ENCODE results near the gene VGF. TPM values are rescaled to one million over a fixed set of nuclear protein-coding genes. Genes with fewer than 3 reads are reported as not detected.

VGF gene
- total RNA-seq, 1 donor from 2014 or later = 8.4 TPM

- Mint-ChIP-seq H3K9me3 (ENCODE audit: unreplicated experiment) (peaks cover 9% of the 10 kb centered on the region), H3K27me3 (ENCODE audit: unreplicated experiment) (peaks cover 17% of the 10 kb centered on the region), H3K27ac (ENCODE audit: unreplicated experiment) (no peak overlapping the region), H3K4me1 (ENCODE audit: low read depth, unreplicated experiment) (peaks cover 6% of the 10 kb centered on the region), H3K4me3 (ENCODE audit: unreplicated experiment) (no peak overlapping the region), H3K36me3 (ENCODE audit: unreplicated experiment) (no peaks in the 10 kb centered on the region)
- DNase-seq = no peak
- TF ChIP-seq CTCF (IDR thresholded peaks at IDR 0.05; ENCODE audit: partially characterized antibody, unreplicated experiment) = no peak
These were observed 8.3 kb downstream of the VGF start for GRCh38 chr7:101156866-101157589.

GRCh38 chr7:101156277-101156676 is 9.1 kb downstream of the VGF start:
- peaks cover 6% of the 10 kb centered on the region for H3K4me1 Mint-ChIP-seq (ENCODE audit: low read depth, unreplicated experiment)
- no peak for TF ChIP-seq CTCF (IDR thresholded peaks at IDR 0.05; ENCODE audit: partially characterized antibody, unreplicated experiment)
- H3K36me3 Mint-ChIP-seq (ENCODE audit: unreplicated experiment) = no peaks in the 10 kb centered on the region
- peaks cover 7% of the 10 kb centered on the region for H3K9me3 Mint-ChIP-seq (ENCODE audit: unreplicated experiment)
- peak overlapping the region; percentile 28 for H3K4me3 Mint-ChIP-seq (ENCODE audit: unreplicated experiment)
- no peak overlapping the region for H3K27ac Mint-ChIP-seq (ENCODE audit: unreplicated experiment)
- DNase-seq = no peak
- peaks cover 13% of the 10 kb centered on the region for H3K27me3 Mint-ChIP-seq (ENCODE audit: unreplicated experiment)

- Mint-ChIP-seq H3K9me3 (ENCODE audit: unreplicated experiment) (peaks cover 7% of the 10 kb centered on the region), H3K36me3 (ENCODE audit: unreplicated experiment) (no peaks in the 10 kb centered on the region), H3K27me3 (ENCODE audit: unreplicated experiment) (peaks cover 11% of the 10 kb centered on the region), H3K4me1 (ENCODE audit: low read depth, unreplicated experiment) (peaks cover 6% of the 10 kb centered on the region), H3K27ac (ENCODE audit: unreplicated experiment) (peak overlapping the region; percentile 52), H3K4me3 (ENCODE audit: unreplicated experiment) (peak overlapping the region; percentile 68)
- no peak for DNase-seq
- TF ChIP-seq CTCF (IDR thresholded peaks at IDR 0.05; ENCODE audit: partially characterized antibody, unreplicated experiment) = no peak
These were observed 10.1 kb downstream of the VGF start for GRCh38 chr7:101155303-101155702.

GRCh38 chr7:101154693-101155102 is 10.7 kb downstream of the VGF start:
- no peak for DNase-seq
- no peak overlapping the region for H3K27ac Mint-ChIP-seq (ENCODE audit: unreplicated experiment)
- H3K9me3 Mint-ChIP-seq (ENCODE audit: unreplicated experiment) = peaks cover 7% of the 10 kb centered on the region

More at GRCh38 chr7:101154693-101155102, 10.7 kb downstream of the VGF start:
- H3K4me3 Mint-ChIP-seq (ENCODE audit: unreplicated experiment) = peak overlapping the region; percentile 68
- TF ChIP-seq CTCF (IDR thresholded peaks at IDR 0.05; ENCODE audit: partially characterized antibody, unreplicated experiment) = no peak
- H3K27me3 Mint-ChIP-seq (ENCODE audit: unreplicated experiment) = peaks cover 11% of the 10 kb centered on the region
- no peaks in the 10 kb centered on the region for H3K36me3 Mint-ChIP-seq (ENCODE audit: unreplicated experiment)
- H3K4me1 Mint-ChIP-seq (ENCODE audit: low read depth, unreplicated experiment) = peaks cover 7% of the 10 kb centered on the region
